Stimulated activated naive CD8-positive, alpha-beta T cell treated with anti-CD3 and anti-CD28 coated beads, Interleukin-15, Interleukin-2, amounts not matched to agents 100 ng/mL and 50 ng/mL, for 24 hours (primary cell): Measurements from ENCODE around the gene THADA.
"Not testable (repeated sequence)": the region's sequence is repeated elsewhere in the genome, so short reads cannot be mapped to it uniquely, and the experiment has no call there.

ENCODE experiments used
- H3K27ac Mint-ChIP-seq: one replicate; pipeline ENCODE4 v1.8.0; 2021; ENCODE audit warnings: mild to moderate bottlenecking, mixed read lengths
- H3K27me3 Mint-ChIP-seq: one replicate; pipeline ENCODE4 v1.8.0; 2021; ENCODE audit warnings: mixed read lengths
- H3K36me3 Mint-ChIP-seq: one replicate; pipeline ENCODE4 v1.8.0; 2021; ENCODE audit warnings: low read depth, mixed read lengths
- H3K4me1 Mint-ChIP-seq: one replicate; pipeline ENCODE4 v1.8.0; 2021; ENCODE audit warnings: low read depth, mixed read lengths
- H3K4me3 Mint-ChIP-seq: one replicate; pipeline ENCODE4 v1.8.0; 2021; ENCODE audit warnings: mild to moderate bottlenecking, mixed read lengths
- H3K9me3 Mint-ChIP-seq: one replicate; pipeline ENCODE4 v1.8.0; 2021; ENCODE audit warnings: mixed read lengths

Gene THADA

DNA sequence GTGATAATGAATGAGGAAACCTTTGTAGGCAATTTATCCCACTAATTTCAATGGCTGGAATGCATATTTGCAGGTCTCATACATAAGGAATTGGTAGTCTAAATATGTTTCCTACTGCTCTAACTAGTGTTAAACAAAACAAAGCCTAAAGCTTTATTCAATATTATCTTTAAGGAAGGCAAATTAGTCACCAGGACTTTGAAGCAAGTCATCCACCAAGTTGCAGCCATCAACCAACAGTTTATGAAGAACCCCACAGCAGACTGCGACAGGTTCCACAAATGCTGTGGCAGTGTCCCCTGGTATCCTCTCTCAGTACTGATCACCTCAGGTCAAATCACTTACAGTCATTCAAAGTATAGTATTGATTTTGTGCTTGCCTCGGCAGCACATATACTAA is 187.9 kb downstream of the THADA start:
- H3K4me3 Mint-ChIP-seq: no peak overlapping the region
- no peaks in the 10 kb centered on the region for H3K27me3 Mint-ChIP-seq
- H3K36me3 Mint-ChIP-seq: peaks cover 16% of the 10 kb centered on the region
- H3K4me1 Mint-ChIP-seq: peaks cover 8% of the 10 kb centered on the region
- H3K27ac Mint-ChIP-seq: no peak overlapping the region
- H3K9me3 Mint-ChIP-seq: no peaks in the 10 kb centered on the region

DNA sequence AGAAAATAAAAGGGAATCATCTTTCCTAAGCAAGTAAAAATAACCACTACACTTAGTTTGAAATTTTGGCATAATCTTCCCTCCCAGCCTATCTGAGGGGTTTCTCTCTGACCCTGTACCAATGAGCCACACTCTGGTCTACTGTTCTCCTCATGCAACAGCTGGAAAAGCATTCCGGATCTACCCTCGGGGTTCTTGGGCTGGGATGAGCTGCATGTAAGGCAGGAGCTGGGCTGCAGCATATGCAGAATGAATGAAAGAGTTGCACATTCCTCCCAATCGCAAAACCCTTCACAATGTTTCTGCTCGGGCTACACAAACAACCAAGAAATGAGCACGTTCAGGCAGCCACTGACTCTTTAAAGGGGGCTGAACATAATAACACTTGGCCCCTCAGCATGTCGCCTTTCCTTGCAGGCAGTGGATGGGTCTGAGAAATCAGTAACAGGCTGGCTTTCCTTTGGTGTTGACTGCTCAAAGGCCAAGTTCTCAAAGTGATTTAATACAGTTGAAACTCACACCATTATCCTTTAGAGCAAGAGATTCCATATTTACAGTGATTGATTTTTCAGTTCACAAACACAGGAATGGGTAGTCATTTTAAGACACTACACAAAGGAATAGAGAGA is 189.1 kb downstream of the THADA start:
- Mint-ChIP-seq H3K4me1 (peaks cover 19% of the 10 kb centered on the region), H3K36me3 (peaks cover 16% of the 10 kb centered on the region), H3K9me3 (no peaks in the 10 kb centered on the region), H3K27me3 (no peaks in the 10 kb centered on the region), H3K27ac (no peak overlapping the region), H3K4me3 (no peak overlapping the region)

DNA sequence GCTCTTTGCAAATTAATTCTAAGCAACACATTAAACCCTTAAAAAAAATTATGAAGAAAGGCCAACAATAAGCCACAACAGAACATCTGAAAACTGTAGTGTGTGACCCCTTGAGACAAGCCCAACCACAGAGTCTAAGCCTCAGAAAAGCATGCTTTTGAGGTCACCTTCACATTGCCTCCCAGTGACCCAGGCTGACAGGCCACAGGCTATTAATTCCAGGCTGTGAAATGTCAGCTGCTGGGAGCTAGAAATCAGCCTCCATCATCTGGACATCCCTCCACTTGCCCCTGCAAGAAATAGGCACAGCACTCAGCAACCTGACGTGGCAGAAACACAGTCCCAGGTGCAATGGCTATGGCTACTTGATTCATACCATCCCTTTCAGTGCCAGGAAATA is 190.0 kb downstream of the THADA start:
- Mint-ChIP-seq H3K36me3 (peaks cover 14% of the 10 kb centered on the region), H3K27me3 (no peaks in the 10 kb centered on the region), H3K4me1 (peaks cover 19% of the 10 kb centered on the region), H3K9me3 (no peaks in the 10 kb centered on the region), H3K4me3 (no peak overlapping the region), H3K27ac (no peak overlapping the region)

- peaks cover 17% of the 10 kb centered on the region for H3K4me1 Mint-ChIP-seq
- no peaks in the 10 kb centered on the region for H3K9me3 Mint-ChIP-seq
- H3K4me3 Mint-ChIP-seq: no peak overlapping the region
- H3K27ac Mint-ChIP-seq: no peak overlapping the region
- peaks cover 22% of the 10 kb centered on the region for H3K36me3 Mint-ChIP-seq
- H3K27me3 Mint-ChIP-seq: no peaks in the 10 kb centered on the region
These were observed 193.3 kb downstream of the THADA start for GRCh38 chr2:43402452-43402937.

DNA sequence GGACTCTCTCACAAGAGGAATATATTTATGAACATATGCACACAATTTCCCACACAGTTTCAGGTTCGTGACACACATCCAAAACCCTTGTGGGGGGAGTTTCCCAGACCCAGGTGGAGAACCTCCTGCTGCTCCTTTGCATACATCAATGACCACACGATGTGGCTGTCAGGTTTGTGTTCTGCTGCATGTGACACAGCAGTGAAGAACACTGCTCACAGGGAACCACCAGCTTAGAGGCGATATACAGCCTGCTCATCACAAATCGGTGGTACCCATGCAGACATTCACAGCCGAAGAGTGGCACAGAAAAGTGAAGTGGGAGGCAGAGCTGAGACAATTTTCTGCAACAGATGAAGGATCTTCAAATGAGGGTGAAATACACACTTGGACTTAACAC is 193.8 kb downstream of the THADA start:
- Mint-ChIP-seq H3K4me1 (peaks cover 17% of the 10 kb centered on the region), H3K9me3 (no peaks in the 10 kb centered on the region), H3K36me3 (peaks cover 27% of the 10 kb centered on the region), H3K27ac (no peak overlapping the region), H3K4me3 (no peak overlapping the region), H3K27me3 (no peaks in the 10 kb centered on the region)

DNA sequence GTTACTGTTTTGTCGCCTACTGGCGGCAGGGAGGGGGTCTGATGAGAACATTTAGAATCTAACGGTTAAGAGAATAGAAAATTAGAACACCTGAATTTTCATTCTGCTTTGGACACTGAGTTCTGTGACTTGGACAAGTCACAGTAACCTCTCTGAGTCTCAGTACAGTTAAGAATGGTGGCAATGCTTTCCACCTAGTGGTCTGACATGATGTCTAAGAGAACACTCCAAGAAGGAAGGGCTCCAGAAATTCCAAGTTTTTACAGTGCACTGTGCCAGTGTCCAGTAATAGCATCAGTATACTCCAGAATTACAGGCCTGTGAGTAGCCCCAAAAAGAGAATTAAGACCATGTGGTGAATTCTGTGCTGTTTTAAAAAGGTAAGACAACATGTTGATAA is 195.3 kb downstream of the THADA start:
- H3K27me3 Mint-ChIP-seq: no peaks in the 10 kb centered on the region
- no peak overlapping the region for H3K27ac Mint-ChIP-seq
- H3K4me1 Mint-ChIP-seq: peaks cover 17% of the 10 kb centered on the region
- no peak overlapping the region for H3K4me3 Mint-ChIP-seq
- H3K36me3 Mint-ChIP-seq: peaks cover 34% of the 10 kb centered on the region
- no peaks in the 10 kb centered on the region for H3K9me3 Mint-ChIP-seq

DNA sequence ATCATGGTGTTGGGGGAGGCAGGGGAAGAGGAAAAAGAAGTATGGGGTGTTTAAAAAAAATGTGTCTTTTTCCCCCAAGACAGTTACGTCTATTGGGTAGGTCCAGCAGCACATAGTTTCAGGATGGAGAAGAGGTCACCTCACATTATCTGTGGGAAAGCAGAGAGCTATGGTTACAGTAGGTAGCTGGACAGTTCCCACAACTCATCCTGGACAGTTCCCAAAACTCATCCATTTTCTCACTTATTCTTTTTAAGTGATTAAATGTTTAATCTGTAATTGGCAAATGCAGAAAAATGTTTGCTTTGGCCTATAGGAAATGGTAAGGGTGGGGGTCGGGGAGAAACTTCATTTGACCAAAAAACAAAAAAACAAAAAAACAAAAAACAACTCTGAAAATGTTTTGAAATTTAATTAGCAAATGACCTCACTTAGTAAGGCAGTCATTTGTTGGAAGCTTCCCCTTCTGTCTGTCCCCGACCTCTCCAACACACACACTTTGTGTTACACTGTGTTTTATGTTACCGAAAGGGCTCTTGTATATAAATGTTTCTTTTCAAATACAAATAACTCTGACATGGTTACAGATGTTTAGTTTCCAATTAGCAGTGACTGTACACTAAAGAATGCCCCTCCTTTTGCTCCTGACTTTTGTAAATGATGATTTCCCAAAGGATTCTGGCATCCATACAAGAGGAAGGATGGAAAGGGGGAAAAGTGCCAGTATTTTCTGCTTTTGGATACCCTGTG is 196.1 kb downstream of the THADA start:
- Mint-ChIP-seq H3K27me3 (no peaks in the 10 kb centered on the region), H3K4me3 (no peak overlapping the region), H3K9me3 (no peaks in the 10 kb centered on the region), H3K27ac (no peak overlapping the region), H3K36me3 (peaks cover 37% of the 10 kb centered on the region), H3K4me1 (peaks cover 17% of the 10 kb centered on the region)

- Mint-ChIP-seq H3K4me3 (no peak overlapping the region), H3K27me3 (no peaks in the 10 kb centered on the region), H3K4me1 (peaks cover 17% of the 10 kb centered on the region), H3K9me3 (no peaks in the 10 kb centered on the region), H3K36me3 (peaks cover 36% of the 10 kb centered on the region), H3K27ac (no peak overlapping the region)
These were observed 196.7 kb downstream of the THADA start for GRCh38 chr2:43399098-43399497.

- Mint-ChIP-seq H3K4me1 (peaks cover 14% of the 10 kb centered on the region), H3K36me3 (peaks cover 48% of the 10 kb centered on the region), H3K27ac (no peak overlapping the region), H3K4me3 (no peak overlapping the region), H3K9me3 (no peaks in the 10 kb centered on the region), H3K27me3 (no peaks in the 10 kb centered on the region)
These were observed 198.0 kb downstream of the THADA start for GRCh38 chr2:43397821-43398220.

DNA sequence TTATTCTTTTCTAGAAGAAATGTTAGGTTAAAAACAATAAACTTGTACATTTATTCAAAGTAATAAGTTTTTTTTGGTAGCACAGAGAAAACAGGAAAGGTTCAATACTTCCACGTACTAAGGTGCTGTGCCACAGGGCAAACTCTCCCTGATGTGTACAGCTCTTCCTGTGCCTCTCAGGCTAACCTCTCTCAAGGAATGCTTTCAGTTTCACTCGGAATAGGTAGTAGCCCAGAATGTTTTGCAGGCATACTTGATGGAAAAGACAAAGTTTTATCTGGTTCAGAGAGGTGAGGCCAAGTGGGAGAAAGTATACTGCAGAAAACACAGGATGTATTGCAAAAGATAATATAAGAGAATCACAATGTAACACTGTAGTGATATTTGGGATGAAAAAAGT is 198.4 kb downstream of the THADA start:
- peaks cover 52% of the 10 kb centered on the region for H3K36me3 Mint-ChIP-seq
- no peaks in the 10 kb centered on the region for H3K27me3 Mint-ChIP-seq
- peaks cover 10% of the 10 kb centered on the region for H3K4me1 Mint-ChIP-seq
- H3K9me3 Mint-ChIP-seq: no peaks in the 10 kb centered on the region
- H3K4me3 Mint-ChIP-seq: no peak overlapping the region
- no peak overlapping the region for H3K27ac Mint-ChIP-seq

DNA sequence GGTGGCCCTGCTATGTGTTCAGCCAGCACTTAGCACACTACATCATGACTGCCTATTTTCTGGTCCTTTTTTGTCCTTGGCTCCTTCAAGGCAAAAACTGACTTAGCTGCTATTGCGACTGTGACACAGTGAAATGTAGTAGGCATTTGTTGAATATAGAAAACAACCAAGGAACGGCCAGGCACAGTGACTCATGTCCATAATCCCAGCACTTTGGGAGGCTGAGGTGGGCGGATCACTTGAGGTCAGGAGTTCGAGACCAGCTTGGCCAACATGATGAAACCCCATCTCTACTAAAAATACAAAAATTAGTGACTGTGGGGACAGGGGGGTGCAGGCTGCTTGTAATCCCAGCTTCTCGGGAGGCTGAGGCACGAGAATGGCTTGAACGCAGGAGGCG is 199.5 kb downstream of the THADA start:
- not testable (repeated sequence) for H3K27ac Mint-ChIP-seq, H3K4me1 Mint-ChIP-seq, H3K27me3 Mint-ChIP-seq, H3K9me3 Mint-ChIP-seq, H3K4me3 Mint-ChIP-seq
- H3K36me3 Mint-ChIP-seq: peaks cover 52% of the 10 kb centered on the region

- peaks cover 52% of the 10 kb centered on the region for H3K36me3 Mint-ChIP-seq
- H3K9me3 Mint-ChIP-seq: no peaks in the 10 kb centered on the region
- H3K4me1 Mint-ChIP-seq: peaks cover 6% of the 10 kb centered on the region
- H3K27me3 Mint-ChIP-seq: no peaks in the 10 kb centered on the region
- no peak overlapping the region for H3K4me3 Mint-ChIP-seq
- no peak overlapping the region for H3K27ac Mint-ChIP-seq
These were observed 201.9 kb downstream of the THADA start for GRCh38 chr2:43393918-43394317.

DNA sequence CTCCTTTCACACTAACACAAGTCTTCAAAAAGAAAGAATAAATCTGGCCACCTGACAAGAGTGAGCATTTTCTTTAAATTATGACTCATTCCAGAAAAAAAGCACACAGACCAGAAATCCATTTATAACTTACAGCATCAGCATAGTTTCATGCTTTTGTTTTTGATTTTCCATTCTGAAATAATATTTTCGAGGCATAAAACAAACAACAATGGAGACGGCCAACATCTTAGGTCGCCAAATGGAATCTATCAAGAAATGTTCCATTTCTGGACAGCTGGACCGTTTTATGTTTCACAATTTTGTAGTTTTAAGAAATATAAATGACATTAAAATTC is 204.0 kb downstream of the THADA start:
- no peak overlapping the region for H3K4me3 Mint-ChIP-seq

DNA sequence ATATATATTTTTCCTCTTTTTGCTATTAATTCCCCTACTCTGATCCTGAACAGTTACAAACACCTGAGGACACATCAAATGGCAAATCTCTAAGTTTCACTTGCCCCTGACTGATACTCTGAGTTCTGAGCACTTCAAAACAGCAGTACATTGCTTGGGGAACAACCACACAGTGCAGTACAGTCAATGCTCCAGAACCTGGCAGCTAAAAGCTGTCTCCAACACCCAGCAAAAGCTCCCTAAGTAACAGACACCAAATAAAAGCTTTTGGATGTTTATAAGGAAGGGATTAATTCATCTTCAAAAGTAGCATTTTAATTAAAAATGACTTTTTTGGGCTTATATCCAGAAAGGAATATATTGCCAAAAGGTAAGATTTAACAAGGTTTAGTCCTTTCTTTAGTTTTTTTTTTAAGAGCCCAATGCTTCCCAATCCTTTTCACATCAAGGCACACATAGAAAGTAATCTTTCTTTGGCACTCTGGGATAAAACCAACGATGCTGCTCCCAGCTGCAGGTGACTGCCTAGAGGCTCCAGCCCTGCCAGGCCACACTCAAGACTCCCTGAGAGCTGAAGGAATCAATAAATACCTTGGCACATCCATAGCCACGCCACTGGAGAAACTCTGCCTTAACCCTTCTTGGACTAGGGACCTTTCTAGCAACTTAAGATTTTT is 204.5 kb downstream of the THADA start:
- Mint-ChIP-seq H3K4me3 (no peak overlapping the region), H3K9me3 (no peaks in the 10 kb centered on the region), H3K36me3 (peaks cover 38% of the 10 kb centered on the region), H3K27ac (no peak overlapping the region), H3K27me3 (no peaks in the 10 kb centered on the region), H3K4me1 (peaks cover 27% of the 10 kb centered on the region)

More for the DNA sequence above, 204.0 kb downstream of the THADA start:
- no peak overlapping the region for H3K27ac Mint-ChIP-seq
- no peaks in the 10 kb centered on the region for H3K9me3 Mint-ChIP-seq
- H3K4me1 Mint-ChIP-seq: peaks cover 25% of the 10 kb centered on the region
- peaks cover 39% of the 10 kb centered on the region for H3K36me3 Mint-ChIP-seq
- no peaks in the 10 kb centered on the region for H3K27me3 Mint-ChIP-seq
